ENCODE data around the gene PLP2.
"Not testable (repeated sequence)": the region's sequence is repeated elsewhere in the genome, so short reads cannot be mapped to it uniquely, and the experiment has no call there.

The PLP2 gene, protein sequence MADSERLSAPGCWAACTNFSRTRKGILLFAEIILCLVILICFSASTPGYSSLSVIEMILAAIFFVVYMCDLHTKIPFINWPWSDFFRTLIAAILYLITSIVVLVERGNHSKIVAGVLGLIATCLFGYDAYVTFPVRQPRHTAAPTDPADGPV

DNA sequence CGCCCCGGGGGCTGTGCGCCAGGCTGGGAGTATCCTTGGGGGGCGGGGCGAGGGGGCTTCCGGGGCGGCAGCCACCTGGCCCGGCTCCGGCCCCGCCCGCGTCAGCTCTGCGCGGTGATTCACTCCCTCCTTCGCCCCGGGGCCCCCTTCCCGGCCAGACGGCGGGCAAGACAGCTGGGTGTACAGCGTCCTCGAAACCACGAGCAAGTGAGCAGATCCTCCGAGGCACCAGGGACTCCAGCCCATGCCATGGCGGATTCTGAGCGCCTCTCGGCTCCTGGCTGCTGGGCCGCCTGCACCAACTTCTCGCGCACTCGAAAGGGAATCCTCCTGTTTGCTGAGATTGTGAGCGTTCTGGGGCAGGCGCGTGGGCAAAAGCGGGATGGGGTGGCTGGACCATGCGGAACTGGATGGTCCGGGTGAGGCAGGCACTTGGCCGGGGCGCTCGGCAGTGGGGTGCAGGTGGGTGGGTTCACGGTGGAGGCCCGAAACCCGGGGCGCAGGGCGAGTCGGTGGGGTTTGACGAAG is at the start of gene PLP2:
PLP2 (plus strand) TSS at position 147 of the 528 bp plus-strand sequence; CDS start at position 250, 103 bp downstream.
- Histone ChIP-seq H3K9me3 (ENCODE audit: low read length) (no peaks in the 10 kb centered on the region), H3K27ac (ENCODE audit: low read depth, low read length) (peak within 1 kb of the TSS; percentile 75), H3K4me1 (ENCODE audit: insufficient read depth, low read length) (peaks cover 5% of the 10 kb centered on the region), H3K9ac (ENCODE audit: low read length) (peak within 1 kb of the TSS; percentile 57), H3K4me3 (ENCODE audit: low read depth in 1 of 2, low read length in 2 of 2) (peak within 1 kb of the TSS; percentile 52 to 67), H3K36me3 (ENCODE audit: insufficient read depth, low read length) (peaks cover 17% of the 10 kb centered on the region), H3K27me3 (ENCODE audit: control insufficient read depth in 1 of 2, insufficient read depth in 2 of 2, low read length in 2 of 2) (peaks cover 0 to 4% of the 10 kb centered on the region in 2 donors)

DNA sequence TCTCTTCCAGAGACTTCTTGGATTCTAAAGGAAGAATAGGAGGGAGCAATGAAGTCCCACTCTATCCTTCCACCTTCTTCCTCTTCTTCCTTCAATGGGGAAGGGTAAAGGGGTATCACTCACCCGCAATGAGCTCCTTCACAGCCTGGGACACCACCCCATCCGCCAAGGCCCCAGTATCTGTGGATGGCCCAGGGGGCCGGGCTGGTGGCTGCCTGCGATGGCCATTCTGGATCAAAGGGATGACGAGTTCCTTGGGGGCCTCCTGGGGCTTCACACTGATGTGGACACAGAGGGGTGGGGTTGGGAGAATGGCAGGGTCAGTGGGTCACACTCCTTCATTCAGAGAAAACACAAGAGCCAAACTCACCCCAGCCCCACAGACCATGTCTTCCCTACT is 49.2 kb upstream of the PLP2 start:
- peaks cover 13% of the 10 kb centered on the region for H3K36me3 ChIP-seq (ENCODE audit: insufficient read depth, low read length)
- H3K4me3 ChIP-seq (ENCODE audit: low read depth in 1 of 2, low read length in 2 of 2) = peak overlapping the region; percentile 61 to 91
- H3K4me1 ChIP-seq (ENCODE audit: insufficient read depth, low read length) = no peaks in the 10 kb centered on the region
- H3K9ac ChIP-seq (ENCODE audit: low read length) = no peak overlapping the region
- H3K27ac ChIP-seq (ENCODE audit: low read depth, low read length) = no peak overlapping the region
- no peaks in the 10 kb centered on the region for H3K27me3 ChIP-seq (ENCODE audit: control insufficient read depth in 1 of 2, insufficient read depth in 2 of 2, low read length in 2 of 2)
- no peaks in the 10 kb centered on the region for H3K9me3 ChIP-seq (ENCODE audit: low read length)

GRCh38 chrX:49127742-49128258 is 43.9 kb upstream of the PLP2 start:
- not testable (repeated sequence) for H3K36me3 ChIP-seq (ENCODE audit: insufficient read depth, low read length); H3K9me3 ChIP-seq (ENCODE audit: low read length); H3K27me3 ChIP-seq (ENCODE audit: control insufficient read depth in 1 of 2, insufficient read depth in 2 of 2, low read length in 2 of 2); H3K9ac ChIP-seq (ENCODE audit: low read length); H3K4me3 ChIP-seq (ENCODE audit: low read depth in 1 of 2, low read length in 2 of 2); H3K27ac ChIP-seq (ENCODE audit: low read depth, low read length); H3K4me1 ChIP-seq (ENCODE audit: insufficient read depth, low read length)

- Histone ChIP-seq H3K27me3 (ENCODE audit: control insufficient read depth in 1 of 2, insufficient read depth in 2 of 2, low read length in 2 of 2) (no peaks in the 10 kb centered on the region), H3K4me3 (ENCODE audit: low read depth in 1 of 2, low read length in 2 of 2) (no peak overlapping the region), H3K36me3 (ENCODE audit: insufficient read depth, low read length) (no peaks in the 10 kb centered on the region), H3K9ac (ENCODE audit: low read length) (no peak overlapping the region), H3K9me3 (ENCODE audit: low read length) (no peaks in the 10 kb centered on the region), H3K27ac (ENCODE audit: low read depth, low read length) (no peak overlapping the region), H3K4me1 (ENCODE audit: insufficient read depth, low read length) (no peaks in the 10 kb centered on the region)
Measured at GRCh38 chrX:49129427-49129826, 42.3 kb upstream of the PLP2 start.

DNA sequence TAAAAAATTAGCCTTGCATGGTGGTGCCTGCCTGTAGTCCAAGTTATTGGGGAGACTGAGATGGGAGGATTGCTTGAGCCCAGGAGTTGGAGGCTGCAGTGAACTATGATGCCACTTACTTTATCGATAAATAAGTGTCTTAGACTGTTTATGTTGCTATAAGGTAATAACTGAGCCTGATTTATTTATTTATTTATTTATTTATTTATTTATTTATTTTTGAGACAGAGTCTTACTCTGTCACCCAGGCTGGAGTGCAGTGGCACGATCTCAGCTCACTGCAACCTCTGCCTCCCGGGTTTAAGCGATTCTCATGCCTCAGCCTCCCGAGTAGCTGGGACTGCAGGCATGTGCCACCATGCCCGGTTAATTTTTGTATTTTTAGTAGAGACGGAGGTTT is 39.4 kb upstream of the PLP2 start:
- not testable (repeated sequence) for H3K4me1 ChIP-seq (ENCODE audit: insufficient read depth, low read length); H3K27me3 ChIP-seq (ENCODE audit: control insufficient read depth in 1 of 2, insufficient read depth in 2 of 2, low read length in 2 of 2); H3K36me3 ChIP-seq (ENCODE audit: insufficient read depth, low read length)

DNA sequence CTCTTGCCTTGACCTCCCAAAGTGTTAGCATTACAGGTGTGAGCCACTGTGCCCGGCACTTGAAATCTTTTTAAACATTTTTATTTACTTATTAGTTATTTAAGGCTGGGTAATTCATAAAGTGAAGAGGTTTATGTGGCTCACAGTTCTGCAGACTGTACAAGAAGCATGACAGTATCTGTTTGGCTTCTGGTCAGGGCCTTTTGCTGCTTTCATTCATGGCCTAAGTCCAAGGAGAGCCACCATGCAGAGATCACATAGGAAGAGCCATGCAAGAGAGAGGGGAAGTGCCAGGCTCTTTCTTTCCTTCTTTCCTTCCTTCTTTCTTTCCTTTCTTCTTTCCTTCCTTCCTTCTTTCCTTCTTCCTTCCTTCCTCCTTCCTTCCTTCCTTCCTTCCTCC is 37.9 kb upstream of the PLP2 start:
- Histone ChIP-seq H3K36me3 (ENCODE audit: insufficient read depth, low read length) (no peaks in the 10 kb centered on the region), H3K4me3 (ENCODE audit: low read depth in 1 of 2, low read length in 2 of 2) (no peak overlapping the region)

More for the DNA sequence above, 39.4 kb upstream of the PLP2 start:
- not testable (repeated sequence) for H3K4me3 ChIP-seq (ENCODE audit: low read depth in 1 of 2, low read length in 2 of 2); H3K27ac ChIP-seq (ENCODE audit: low read depth, low read length); H3K9me3 ChIP-seq (ENCODE audit: low read length); H3K9ac ChIP-seq (ENCODE audit: low read length)

DNA sequence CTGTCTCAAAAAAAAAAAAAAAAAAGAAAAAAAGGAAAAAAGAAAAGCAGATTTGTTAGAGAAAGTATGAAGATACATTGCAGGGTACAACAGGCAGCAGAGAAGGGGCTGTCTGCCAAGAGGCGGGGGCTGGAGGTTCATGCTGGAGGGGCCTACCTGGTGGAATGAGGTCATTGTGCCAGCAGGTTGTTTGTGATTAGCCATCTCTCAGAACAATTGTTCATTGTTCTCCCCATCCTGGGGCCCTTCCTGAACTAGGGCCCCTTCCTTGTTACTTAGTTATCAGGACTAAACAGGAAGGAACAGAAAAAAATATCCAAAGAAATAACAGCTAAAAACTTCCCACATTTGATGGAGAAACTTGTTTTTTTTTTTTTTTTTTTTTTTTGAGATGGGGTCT is 34.2 kb upstream of the PLP2 start:
- H3K9ac ChIP-seq (ENCODE audit: low read length) = no peak overlapping the region
- H3K27me3 ChIP-seq (ENCODE audit: control insufficient read depth in 1 of 2, insufficient read depth in 2 of 2, low read length in 2 of 2) = no peaks in the 10 kb centered on the region
- H3K4me3 ChIP-seq (ENCODE audit: low read depth in 1 of 2, low read length in 2 of 2) = no peak overlapping the region

More for the DNA sequence above, 37.9 kb upstream of the PLP2 start:
- Histone ChIP-seq H3K27me3 (ENCODE audit: control insufficient read depth in 1 of 2, insufficient read depth in 2 of 2, low read length in 2 of 2) (no peaks in the 10 kb centered on the region), H3K9me3 (ENCODE audit: low read length) (no peaks in the 10 kb centered on the region), H3K27ac (ENCODE audit: low read depth, low read length) (no peak overlapping the region), H3K9ac (ENCODE audit: low read length) (no peak overlapping the region), H3K4me1 (ENCODE audit: insufficient read depth, low read length) (no peaks in the 10 kb centered on the region)

DNA sequence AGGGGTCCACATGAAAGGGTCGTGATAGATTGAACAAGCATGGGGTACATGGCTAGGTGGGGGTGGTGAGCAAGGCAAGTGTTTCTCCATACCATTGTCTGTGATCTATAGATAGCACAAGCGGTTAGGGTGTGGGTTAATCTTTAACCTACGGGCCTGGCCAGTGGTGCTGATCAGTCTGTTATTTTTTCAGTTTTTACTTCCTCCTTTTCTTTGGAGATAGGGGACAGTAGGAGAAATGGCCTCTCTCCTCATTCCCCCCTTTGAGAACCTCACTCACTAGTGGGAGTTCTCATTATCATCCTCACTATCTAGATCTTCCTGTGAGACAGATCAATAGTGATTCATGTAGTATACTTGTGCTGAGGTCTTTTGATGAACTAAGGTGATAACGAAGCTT is 32.0 kb upstream of the PLP2 start:
- no peak overlapping the region for H3K27ac ChIP-seq (ENCODE audit: low read depth, low read length)
- no peaks in the 10 kb centered on the region for H3K4me1 ChIP-seq (ENCODE audit: insufficient read depth, low read length)
- no peak overlapping the region for H3K9ac ChIP-seq (ENCODE audit: low read length)
- no peaks in the 10 kb centered on the region for H3K27me3 ChIP-seq (ENCODE audit: control insufficient read depth in 1 of 2, insufficient read depth in 2 of 2, low read length in 2 of 2)
- no peak overlapping the region for H3K4me3 ChIP-seq (ENCODE audit: low read depth in 1 of 2, low read length in 2 of 2)
- H3K36me3 ChIP-seq (ENCODE audit: insufficient read depth, low read length) = no peaks in the 10 kb centered on the region
- H3K9me3 ChIP-seq (ENCODE audit: low read length) = peaks cover 10% of the 10 kb centered on the region

More for the DNA sequence above, 34.2 kb upstream of the PLP2 start:
- no peaks in the 10 kb centered on the region for H3K4me1 ChIP-seq (ENCODE audit: insufficient read depth, low read length)
- H3K27ac ChIP-seq (ENCODE audit: low read depth, low read length) = no peak overlapping the region
- H3K36me3 ChIP-seq (ENCODE audit: insufficient read depth, low read length) = no peaks in the 10 kb centered on the region
- H3K9me3 ChIP-seq (ENCODE audit: low read length) = peaks cover 10% of the 10 kb centered on the region

GRCh38 chrX:49142264-49142663 is 29.4 kb upstream of the PLP2 start:
- peaks cover 10% of the 10 kb centered on the region for H3K9me3 ChIP-seq (ENCODE audit: low read length)
- not testable (repeated sequence) for H3K4me1 ChIP-seq (ENCODE audit: insufficient read depth, low read length); H3K9ac ChIP-seq (ENCODE audit: low read length); H3K4me3 ChIP-seq (ENCODE audit: low read depth in 1 of 2, low read length in 2 of 2); H3K27ac ChIP-seq (ENCODE audit: low read depth, low read length); H3K27me3 ChIP-seq (ENCODE audit: control insufficient read depth in 1 of 2, insufficient read depth in 2 of 2, low read length in 2 of 2); H3K36me3 ChIP-seq (ENCODE audit: insufficient read depth, low read length)

DNA sequence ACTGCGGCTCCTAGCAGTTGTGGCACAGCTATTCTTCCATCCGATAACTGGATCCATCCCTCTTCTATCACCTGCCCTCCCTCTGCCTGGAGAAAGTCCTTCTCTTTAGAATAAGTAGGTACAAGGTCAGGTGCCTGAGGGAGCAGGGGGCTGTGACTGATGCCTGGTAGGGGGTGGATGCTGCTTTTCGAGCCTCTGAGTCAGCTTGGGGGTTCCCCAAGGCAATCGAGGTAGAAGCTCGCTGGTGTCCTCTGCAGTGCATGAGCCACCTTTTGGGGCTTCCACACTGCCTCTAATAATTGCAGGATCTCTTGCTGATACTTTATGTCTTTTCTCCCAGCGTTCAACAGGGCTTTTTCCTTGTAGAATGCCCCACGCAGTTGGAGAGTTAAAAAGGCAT is 28.5 kb upstream of the PLP2 start:
- H3K27ac ChIP-seq (ENCODE audit: low read depth, low read length); H3K4me1 ChIP-seq (ENCODE audit: insufficient read depth, low read length); H3K27me3 ChIP-seq (ENCODE audit: control insufficient read depth in 1 of 2, insufficient read depth in 2 of 2, low read length in 2 of 2); H3K36me3 ChIP-seq (ENCODE audit: insufficient read depth, low read length); H3K4me3 ChIP-seq (ENCODE audit: low read depth in 1 of 2, low read length in 2 of 2); H3K9ac ChIP-seq (ENCODE audit: low read length): not testable (repeated sequence)
- H3K9me3 ChIP-seq (ENCODE audit: low read length) = peaks cover 10% of the 10 kb centered on the region

DNA sequence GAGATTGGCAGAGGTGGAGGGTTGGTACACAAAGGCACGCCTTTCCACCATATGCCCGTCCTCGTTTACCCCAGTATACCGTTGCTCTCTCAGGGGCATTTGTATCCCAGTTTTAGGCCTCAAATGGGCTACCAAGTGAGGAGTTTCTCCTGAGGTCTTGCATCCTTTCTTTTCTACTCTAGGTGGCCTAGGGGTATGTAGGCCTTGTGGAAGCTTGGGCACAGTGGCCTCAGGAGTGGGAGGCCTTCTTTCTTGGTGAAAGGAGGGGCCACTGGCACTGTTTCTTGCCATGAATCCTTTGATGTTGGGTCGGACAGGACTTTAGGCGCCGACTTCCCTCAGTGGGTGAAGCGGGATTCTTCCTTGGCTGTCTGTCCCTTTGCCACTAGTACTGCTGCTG is 24.4 kb upstream of the PLP2 start:
- no peak overlapping the region for H3K4me3 ChIP-seq (ENCODE audit: low read depth in 1 of 2, low read length in 2 of 2)
- no peaks in the 10 kb centered on the region for H3K36me3 ChIP-seq (ENCODE audit: insufficient read depth, low read length)
- no peak overlapping the region for H3K9ac ChIP-seq (ENCODE audit: low read length)
- H3K9me3 ChIP-seq (ENCODE audit: low read length) = no peaks in the 10 kb centered on the region
- H3K27ac ChIP-seq (ENCODE audit: low read depth, low read length) = no peak overlapping the region
- no peaks in the 10 kb centered on the region for H3K4me1 ChIP-seq (ENCODE audit: insufficient read depth, low read length)
- H3K27me3 ChIP-seq (ENCODE audit: control insufficient read depth in 1 of 2, insufficient read depth in 2 of 2, low read length in 2 of 2) = no peaks in the 10 kb centered on the region

DNA sequence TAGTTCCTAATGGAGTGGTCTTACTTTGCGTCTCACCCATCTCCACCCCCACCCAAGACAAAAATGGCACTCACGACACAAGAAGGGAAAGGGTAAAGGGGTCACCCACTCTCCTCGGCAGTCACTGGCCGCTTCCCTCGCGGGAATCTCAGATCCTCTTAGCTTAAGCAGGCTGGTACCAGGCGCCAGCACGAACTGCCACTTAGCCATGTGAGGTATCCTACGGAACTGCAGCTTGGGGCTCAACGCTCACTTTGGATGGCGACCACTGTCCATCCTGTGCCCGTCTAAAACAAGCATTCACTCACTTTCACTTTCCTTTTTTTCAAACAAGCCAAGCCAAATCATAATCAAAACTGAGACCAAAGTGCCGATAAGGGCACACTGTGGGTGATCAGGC is 23.8 kb upstream of the PLP2 start:
- H3K36me3 ChIP-seq (ENCODE audit: insufficient read depth, low read length) = no peaks in the 10 kb centered on the region
- H3K27ac ChIP-seq (ENCODE audit: low read depth, low read length) = no peak overlapping the region
- no peaks in the 10 kb centered on the region for H3K4me1 ChIP-seq (ENCODE audit: insufficient read depth, low read length)

More for the DNA sequence above, 23.8 kb upstream of the PLP2 start:
- no peaks in the 10 kb centered on the region for H3K9me3 ChIP-seq (ENCODE audit: low read length)
- no peak overlapping the region for H3K9ac ChIP-seq (ENCODE audit: low read length)
- H3K27me3 ChIP-seq (ENCODE audit: control insufficient read depth in 1 of 2, insufficient read depth in 2 of 2, low read length in 2 of 2) = no peaks in the 10 kb centered on the region
- no peak overlapping the region for H3K4me3 ChIP-seq (ENCODE audit: low read depth in 1 of 2, low read length in 2 of 2)

Data from muscle layer of colon (tissue), 2 donors.